DND-41 (cell line): ENCODE measurements around the gene MCM3.

Experiments
- ATAC-seq: fragments of 200-7000 bp; cut with Tn5 transposase; 3 replicates; pipeline ENCODE4 v1.9.1; 2021; ENCODE audit warnings: low read depth; ENCODE audit not compliant: insufficient read depth
- DNase-seq: peaks from one replicate; pipeline ENCODE4 v3.0.0-alpha.2; 2020
- H2AFZ ChIP-seq: 2 replicates; pipeline ENCODE4 v1.6.0; 2012; ENCODE audit warnings: low read depth, low read length
- H3K27ac ChIP-seq: 2 replicates; pipeline ENCODE4 v1.5.1; 2012; ENCODE audit warnings: low read length, inconsistent platforms
- H3K27me3 ChIP-seq: fragments of 200-600 bp; sonication (generic); 2 replicates; pipeline ENCODE4 v1.6.0; 2012; ENCODE audit warnings: low read length, mild to moderate bottlenecking, inconsistent platforms; ENCODE audit not compliant: insufficient read depth, poor library complexity
- H3K36me3 ChIP-seq: 2 replicates; pipeline ENCODE4 v1.5.1; 2012; ENCODE audit warnings: low read length, inconsistent platforms; ENCODE audit not compliant: insufficient read depth
- H3K4me1 ChIP-seq: 2 replicates; pipeline ENCODE4 v1.5.1; 2012; ENCODE audit warnings: mild to moderate bottlenecking, low read length; ENCODE audit not compliant: insufficient read depth
- H3K4me2 ChIP-seq: 2 replicates; pipeline ENCODE4 v1.6.0; 2012; ENCODE audit warnings: mild to moderate bottlenecking, moderate library complexity, low read length, inconsistent platforms; ENCODE audit not compliant: insufficient read depth
- H3K4me3 ChIP-seq, 2 experiments: fragments of 200-600 bp in 1 of 2; shearing (Covaris generic) in 1 of 2; 2 replicates each; pipeline ENCODE4 v1.5.1; 2012 to 2016; ENCODE audit warnings: inconsistent platforms in 2 of 2, low read length in 2 of 2, mild to moderate bottlenecking in 2 of 2, low read depth in 1 of 2, moderate library complexity in 1 of 2
- H3K79me2 ChIP-seq: 2 replicates; pipeline ENCODE4 v1.6.0; 2012; ENCODE audit warnings: low read length, inconsistent platforms; ENCODE audit not compliant: insufficient read depth
- H3K9ac ChIP-seq: 2 replicates; pipeline ENCODE4 v1.6.0; 2012; ENCODE audit warnings: low read depth, mild to moderate bottlenecking, inconsistent platforms, low read length, moderate library complexity
- H3K9me3 ChIP-seq: 2 replicates; pipeline ENCODE4 v1.5.1; 2012; ENCODE audit warnings: low read length, moderate library complexity, mild to moderate bottlenecking, inconsistent platforms; ENCODE audit not compliant: insufficient read depth, severe bottlenecking
- H4K20me1 ChIP-seq: 2 replicates; pipeline ENCODE4 v1.6.0; 2012; ENCODE audit warnings: low read length; ENCODE audit not compliant: insufficient read depth
- EZH2 ChIP-seq: IDR thresholded peaks from 3 replicates; pipeline ENCODE4 v1.6.1; 2012; ENCODE audit warnings: borderline replicate concordance, low read depth, mild to moderate bottlenecking, moderate library complexity, low read length, inconsistent platforms; ENCODE audit not compliant: severe bottlenecking
- TF ChIP-seq, protein P1 (sequence below): IDR thresholded peaks from 2 replicates; pipeline ENCODE4 v1.5.1; 2012; ENCODE audit warnings: borderline replicate concordance, low read length, moderate library complexity, mild to moderate bottlenecking; ENCODE audit not compliant: poor library complexity, severe bottlenecking; ENCODE audit errors: extremely low read depth

MCM3 gene

DNA sequence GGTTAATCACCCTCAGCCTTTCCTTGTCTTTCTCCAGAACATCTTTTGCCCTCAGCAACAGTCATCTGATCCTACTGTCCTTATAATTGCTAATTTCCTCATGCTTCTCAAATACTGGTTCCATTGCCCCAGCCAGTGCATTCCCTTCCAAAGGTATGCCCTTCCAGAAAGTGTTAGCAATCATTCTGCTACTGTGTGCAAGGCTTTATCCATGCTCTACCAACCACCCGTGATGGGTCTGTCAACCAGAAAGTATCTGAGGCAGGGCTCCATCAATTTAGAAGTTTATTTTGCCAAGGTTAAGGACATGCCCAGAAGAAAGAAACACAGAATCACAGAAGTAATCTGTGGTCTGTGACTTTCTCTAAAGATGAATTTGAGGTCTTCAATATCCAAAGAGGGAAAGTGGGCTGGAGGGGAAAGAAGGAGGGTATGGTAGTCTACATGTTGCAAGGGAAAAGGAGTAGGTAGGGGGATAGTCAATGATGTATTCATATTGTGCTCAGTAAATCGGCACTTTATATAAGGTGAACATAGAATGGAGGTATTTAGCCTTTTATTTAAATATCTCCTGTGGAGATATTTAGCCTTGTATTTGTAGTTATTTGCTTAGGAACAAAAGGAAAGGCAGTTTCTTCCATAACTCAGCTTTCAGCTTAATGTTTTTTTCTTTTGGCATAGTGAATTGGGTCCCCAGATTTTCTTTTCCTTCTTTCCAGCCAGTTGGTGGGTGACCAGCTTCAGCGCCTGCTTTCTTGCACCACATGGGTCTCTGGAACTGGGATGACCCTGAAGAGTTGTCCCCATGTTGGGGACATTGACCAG is 42.2 kb upstream of the MCM3 start:
- Histone ChIP-seq H3K9me3 (no peaks in the 10 kb centered on the region), H3K27ac (no peak overlapping the region), H4K20me1 (no peaks in the 10 kb centered on the region), H2AFZ (no peak overlapping the region), H3K9ac (no peak overlapping the region), H3K4me3 (no peak overlapping the region), H3K4me1 (no peaks in the 10 kb centered on the region), H3K79me2 (no peaks in the 10 kb centered on the region), H3K36me3 (no peaks in the 10 kb centered on the region), H3K27me3 (no peaks in the 10 kb centered on the region), H3K4me2 (no peak overlapping the region)
- no peak for ATAC-seq
- no peak for DNase-seq
- TF ChIP-seq, protein P1, sequence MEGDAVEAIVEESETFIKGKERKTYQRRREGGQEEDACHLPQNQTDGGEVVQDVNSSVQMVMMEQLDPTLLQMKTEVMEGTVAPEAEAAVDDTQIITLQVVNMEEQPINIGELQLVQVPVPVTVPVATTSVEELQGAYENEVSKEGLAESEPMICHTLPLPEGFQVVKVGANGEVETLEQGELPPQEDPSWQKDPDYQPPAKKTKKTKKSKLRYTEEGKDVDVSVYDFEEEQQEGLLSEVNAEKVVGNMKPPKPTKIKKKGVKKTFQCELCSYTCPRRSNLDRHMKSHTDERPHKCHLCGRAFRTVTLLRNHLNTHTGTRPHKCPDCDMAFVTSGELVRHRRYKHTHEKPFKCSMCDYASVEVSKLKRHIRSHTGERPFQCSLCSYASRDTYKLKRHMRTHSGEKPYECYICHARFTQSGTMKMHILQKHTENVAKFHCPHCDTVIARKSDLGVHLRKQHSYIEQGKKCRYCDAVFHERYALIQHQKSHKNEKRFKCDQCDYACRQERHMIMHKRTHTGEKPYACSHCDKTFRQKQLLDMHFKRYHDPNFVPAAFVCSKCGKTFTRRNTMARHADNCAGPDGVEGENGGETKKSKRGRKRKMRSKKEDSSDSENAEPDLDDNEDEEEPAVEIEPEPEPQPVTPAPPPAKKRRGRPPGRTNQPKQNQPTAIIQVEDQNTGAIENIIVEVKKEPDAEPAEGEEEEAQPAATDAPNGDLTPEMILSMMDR, result no peak
- no peak for TF ChIP-seq EZH2

GRCh38 chr6:52325695-52326471 is 41.3 kb upstream of the MCM3 start:
- Histone ChIP-seq H3K36me3 (no peaks in the 10 kb centered on the region), H3K9ac (no peak overlapping the region), H3K4me1 (no peaks in the 10 kb centered on the region), H3K79me2 (no peaks in the 10 kb centered on the region), H3K9me3 (no peaks in the 10 kb centered on the region), H3K27ac (no peak overlapping the region), H3K27me3 (no peaks in the 10 kb centered on the region), H3K4me2 (no peak overlapping the region), H4K20me1 (no peaks in the 10 kb centered on the region), H2AFZ (no peak overlapping the region), H3K4me3 (no peak overlapping the region)
- TF ChIP-seq, protein P1, result no peak
- TF ChIP-seq EZH2, result no peak
- DNase-seq, result no peak
- ATAC-seq, result no peak

GRCh38 chr6:52324189-52324588 is 39.6 kb upstream of the MCM3 start:
- Histone ChIP-seq H3K79me2 (no peaks in the 10 kb centered on the region), H3K4me2 (no peak overlapping the region), H4K20me1 (no peaks in the 10 kb centered on the region), H3K9ac (no peak overlapping the region), H3K9me3 (no peaks in the 10 kb centered on the region), H3K4me3 (no peak overlapping the region), H2AFZ (no peak overlapping the region), H3K27me3 (no peaks in the 10 kb centered on the region), H3K36me3 (no peaks in the 10 kb centered on the region), H3K27ac (no peak overlapping the region), H3K4me1 (no peaks in the 10 kb centered on the region)
- DNase-seq, result no peak
- no peak for TF ChIP-seq EZH2
- TF ChIP-seq, protein P1, result no peak
- no peak for ATAC-seq
